ENCODE results near the gene LIG1.
"Not testable (repeated sequence)": the region's sequence is repeated elsewhere in the genome, so short reads cannot be mapped to it uniquely, and the experiment has no call there.

Gene LIG1

DNA sequence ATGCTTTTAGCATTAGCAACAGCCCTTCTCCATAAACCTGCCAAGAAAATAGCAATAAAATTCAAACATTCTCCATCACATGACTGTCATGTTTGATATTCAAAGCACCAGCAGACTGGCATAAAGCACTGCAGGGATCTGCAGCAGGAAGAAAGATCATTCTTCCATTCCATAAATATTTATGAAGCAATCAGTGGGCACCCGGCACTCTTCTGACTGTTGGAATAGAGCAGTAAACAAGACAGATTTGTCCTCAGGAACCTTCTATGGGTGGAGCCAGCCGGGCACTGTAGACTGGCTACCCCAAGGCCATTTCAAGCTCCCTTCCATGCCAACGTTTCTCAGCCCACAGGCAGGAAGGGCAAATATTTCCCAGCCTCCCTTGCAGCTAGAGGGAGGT is 85.1 kb downstream of the LIG1 start:
- DNase-seq (ENCODE audit: low read depth in 2 of 2), result no peak

DNA sequence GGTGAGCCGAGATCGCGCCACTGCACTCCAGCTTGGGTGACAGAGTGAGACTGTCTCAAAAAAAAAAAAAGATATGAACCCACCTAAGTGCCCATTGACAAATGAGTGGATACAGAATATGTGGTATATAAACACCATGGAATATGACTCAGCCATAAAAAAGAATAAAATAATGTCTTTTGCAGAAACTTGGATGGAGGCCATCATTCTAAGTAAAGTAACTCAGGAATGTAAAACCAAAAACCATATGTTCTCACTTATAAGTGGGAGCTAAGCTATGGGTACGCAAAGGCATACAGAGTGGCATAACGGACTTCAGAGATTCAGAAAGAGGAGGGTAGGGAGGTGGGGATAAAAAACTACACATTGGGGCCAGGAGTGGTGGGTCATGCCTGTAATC is 89.0 kb downstream of the LIG1 start:
- no peak for DNase-seq (ENCODE audit: low read depth in 2 of 2)

DNA sequence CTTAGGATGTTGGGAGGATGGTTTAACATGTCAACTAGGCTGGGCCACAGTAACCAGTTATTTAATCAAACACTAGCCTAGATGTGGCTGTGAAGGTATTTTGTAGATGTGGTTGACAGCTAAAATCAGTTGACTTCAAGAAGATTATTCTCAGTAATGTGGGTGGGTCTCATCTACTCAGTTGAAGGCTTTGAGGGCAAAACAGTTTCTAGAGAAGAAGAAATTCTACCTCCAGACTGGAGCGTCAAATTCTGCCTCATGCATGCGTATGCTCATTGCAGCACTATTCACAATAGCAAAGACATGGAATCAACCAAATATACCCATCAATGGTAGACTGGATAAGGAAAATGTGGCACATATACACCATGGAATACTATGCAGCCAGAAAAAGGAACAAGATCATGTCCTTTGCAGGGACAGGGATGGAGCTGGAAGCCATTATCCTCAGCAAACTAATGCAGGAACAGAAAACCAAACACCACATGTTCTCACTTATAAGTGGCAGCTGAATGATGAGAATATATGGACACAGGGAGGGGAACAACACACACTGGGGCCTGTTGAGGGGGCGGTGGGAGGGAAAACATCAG is 99.9 kb downstream of the LIG1 start:
- not testable (repeated sequence) for DNase-seq (ENCODE audit: low read depth in 2 of 2)

DNA sequence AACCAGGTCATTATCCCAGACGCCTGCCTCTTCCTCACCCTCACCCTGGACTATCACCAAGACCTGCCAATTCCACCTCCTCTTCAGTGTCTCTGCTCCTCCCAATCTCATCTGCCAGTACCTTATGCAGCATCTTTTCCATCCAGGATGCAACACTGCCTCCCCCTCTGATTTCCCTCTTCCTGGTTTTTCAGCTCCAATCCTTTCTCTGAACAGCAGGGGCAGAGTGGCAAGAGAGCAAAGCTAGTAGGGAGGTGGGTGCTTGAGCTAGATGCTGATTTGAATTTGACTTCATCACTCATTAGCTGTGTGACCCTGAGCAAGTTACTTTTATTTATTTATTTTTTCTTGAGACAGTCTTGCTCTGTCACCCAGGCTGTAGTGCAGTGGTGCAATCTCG is 100.7 kb downstream of the LIG1 start:
- DNase-seq (ENCODE audit: low read depth in 2 of 2), result no peak

Measured in stimulated activated CD4-positive, alpha-beta T cell treated with anti-CD3 and anti-CD28 coated beads, Interleukin-1b, Interleukin-23, amount 100 ng/mL, for 1 hour (primary cell).